GM12874 (cell line): ENCODE results near the gene GTPBP1.

ENCODE experiments used
- CTCF ChIP-seq: IDR thresholded peaks from 2 replicates; pipeline ENCODE4 v1.5.1; 2011; ENCODE audit warnings: low read depth, mild to moderate bottlenecking, control low read depth, low read length, moderate library complexity; ENCODE audit not compliant: insufficient read depth

GTPBP1 gene

GRCh38 chr22:38738475-38739070 is 32.8 kb downstream of the GTPBP1 start:
- no peak for TF ChIP-seq CTCF

- TF ChIP-seq CTCF: no peak
Measured at GRCh38 chr22:38739300-38740055, 33.7 kb downstream of the GTPBP1 start.

GRCh38 chr22:38740116-38740723 is 34.5 kb downstream of the GTPBP1 start:
- TF ChIP-seq CTCF: no peak

- no peak for TF ChIP-seq CTCF
Measured at GRCh38 chr22:38740754-38741153, 35.0 kb downstream of the GTPBP1 start.

GRCh38 chr22:38741166-38741565 is 35.4 kb downstream of the GTPBP1 start:
- TF ChIP-seq CTCF: no peak

GRCh38 chr22:38741576-38741975 is 35.8 kb downstream of the GTPBP1 start:
- TF ChIP-seq CTCF: no peak

- no peak for TF ChIP-seq CTCF
Measured at GRCh38 chr22:38742176-38742942, 36.6 kb downstream of the GTPBP1 start.
